ENCODE data around the gene KCNIP1. TPM values are rescaled to one million over a fixed set of nuclear protein-coding genes. Genes with fewer than 3 reads are reported as not detected.

The KCNIP1 gene
- total RNA-seq, 2 experiments from 2014 or later = not detected

DNA sequence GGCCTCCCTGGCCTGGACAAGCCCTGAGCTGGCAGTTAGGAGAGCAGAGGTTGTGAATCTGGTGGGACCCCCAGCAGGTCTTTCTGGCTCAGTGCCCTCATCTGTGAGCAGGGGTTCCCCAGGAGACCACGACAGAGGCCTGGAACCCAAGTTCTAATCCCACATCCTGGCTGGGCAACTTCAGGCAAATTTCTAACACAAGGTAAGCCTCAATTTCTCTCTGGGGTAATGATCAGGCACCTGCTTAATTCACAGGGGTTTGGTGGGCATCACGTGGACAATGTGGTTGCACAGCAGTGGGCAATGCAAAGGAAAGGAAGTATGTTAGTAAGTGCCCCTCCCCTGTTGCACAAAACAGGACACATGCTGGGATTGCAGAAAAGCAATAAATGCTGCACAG lies 1.9 kb upstream of the KCNIP1 start:
- CTCF ChIA-PET = no interaction called here
- POLR2A ChIA-PET = no interaction called here

DNA sequence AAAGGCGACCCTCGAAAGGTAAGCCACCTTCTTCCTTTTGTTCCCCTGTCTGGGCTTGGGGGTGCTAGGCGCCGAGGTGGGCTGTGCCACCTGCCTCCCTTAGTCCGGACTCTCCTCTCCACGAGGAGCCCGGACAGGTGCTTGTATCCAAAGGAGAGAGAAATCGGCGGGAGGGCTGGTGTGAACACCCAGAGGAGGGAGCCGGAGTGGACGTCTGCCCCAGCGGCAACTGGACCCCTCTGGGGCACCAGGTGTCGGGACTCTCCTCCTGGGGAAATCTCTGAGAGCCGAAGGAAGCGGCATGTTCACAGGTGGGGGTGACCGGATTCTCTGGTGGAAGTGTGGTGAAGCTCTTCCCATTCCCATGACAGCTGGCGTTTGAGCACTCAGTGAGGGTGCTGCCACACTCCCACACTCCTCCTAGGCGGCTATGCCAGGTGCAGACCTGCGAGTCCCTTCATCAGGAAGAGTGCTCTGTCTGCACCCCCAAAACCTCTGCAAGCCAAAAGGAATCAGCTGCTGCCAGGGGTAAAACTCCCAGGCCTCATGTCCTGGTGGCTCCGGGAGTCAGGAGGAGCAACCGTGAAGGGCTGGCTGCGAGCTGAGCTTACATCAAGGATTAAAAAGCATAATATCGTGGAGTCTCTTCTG lies 921 bp downstream of the KCNIP1 start:
- POLR2A ChIA-PET = no interaction called here
- CTCF ChIA-PET = no interaction called here

DNA sequence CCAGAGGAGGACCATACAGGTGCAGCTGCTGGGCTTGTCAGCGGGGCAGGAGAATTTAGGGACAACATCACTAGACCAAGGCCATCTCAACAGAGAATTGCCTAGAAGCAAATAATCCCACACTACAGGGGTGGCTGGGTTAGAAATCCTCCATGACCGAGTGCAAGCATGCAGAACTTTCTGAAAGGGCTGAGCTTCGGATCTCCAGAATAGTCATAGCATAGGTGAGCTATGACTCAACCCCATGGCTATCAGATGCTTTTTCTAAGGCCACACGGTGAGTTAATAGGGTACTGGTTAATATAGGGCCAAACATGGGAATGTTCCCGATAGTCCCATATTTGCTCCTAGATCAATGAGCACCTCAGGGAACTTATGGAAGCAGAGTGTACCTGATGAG lies 4.2 kb downstream of the KCNIP1 start:
- ChIA-PET CTCF (no interaction called here), POLR2A (no interaction called here)

DNA sequence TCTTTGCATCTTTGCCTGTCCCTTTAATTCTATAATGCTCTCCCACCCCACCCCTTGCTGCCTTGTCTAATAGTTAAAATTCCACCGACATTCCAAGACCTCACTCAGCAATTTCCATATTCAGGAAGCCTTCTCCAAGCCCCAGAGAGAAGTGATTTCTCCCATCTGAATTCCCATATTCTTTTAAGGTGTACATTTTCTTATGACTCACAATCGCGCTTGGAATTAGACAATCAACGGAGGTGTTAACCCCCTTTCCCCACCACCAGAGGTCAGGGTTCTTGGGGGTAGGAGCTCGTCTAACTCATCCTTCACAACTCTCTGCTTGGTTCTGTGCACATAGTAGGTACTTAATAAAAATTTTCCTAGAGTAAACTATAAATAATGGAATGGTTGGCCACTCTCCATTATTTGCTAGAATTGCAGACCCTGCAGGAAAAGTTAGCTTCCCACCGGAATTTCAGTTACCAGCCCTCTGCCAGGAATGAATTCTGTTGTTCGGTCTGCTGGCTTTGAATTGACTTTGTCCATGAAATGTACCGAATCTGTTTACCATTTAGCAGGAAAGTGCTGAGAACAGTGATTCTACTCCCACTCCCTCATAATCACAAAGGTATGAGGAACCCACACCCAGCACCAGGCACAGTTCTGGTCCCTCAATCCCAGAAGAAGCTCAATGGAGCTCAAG lies 5.0 kb downstream of the KCNIP1 start:
- POLR2A ChIA-PET = no interaction called here
- CTCF ChIA-PET = no interaction called here

DNA sequence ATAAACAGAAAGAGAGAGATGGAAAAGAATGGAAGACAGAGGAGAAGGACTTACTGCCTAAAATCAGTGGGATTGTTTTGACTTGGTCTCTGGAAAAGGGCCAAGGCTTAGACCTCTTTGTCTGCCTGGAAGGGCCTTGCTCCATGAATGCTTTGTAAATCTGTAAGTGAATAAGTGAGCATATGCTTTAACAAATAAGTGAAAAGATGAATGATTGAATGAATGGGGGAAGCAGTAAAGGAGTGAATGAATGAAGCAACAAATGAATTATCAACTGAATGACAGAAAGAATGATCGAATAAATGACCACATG lies 5.5 kb downstream of the KCNIP1 start:
- POLR2A ChIA-PET = no interaction called here
- CTCF ChIA-PET = no interaction called here

GRCh38 chr5:170510126-170510525 lies 6.3 kb downstream of the KCNIP1 start:
- CTCF ChIA-PET = no interaction called here
- POLR2A ChIA-PET = no interaction called here

DNA sequence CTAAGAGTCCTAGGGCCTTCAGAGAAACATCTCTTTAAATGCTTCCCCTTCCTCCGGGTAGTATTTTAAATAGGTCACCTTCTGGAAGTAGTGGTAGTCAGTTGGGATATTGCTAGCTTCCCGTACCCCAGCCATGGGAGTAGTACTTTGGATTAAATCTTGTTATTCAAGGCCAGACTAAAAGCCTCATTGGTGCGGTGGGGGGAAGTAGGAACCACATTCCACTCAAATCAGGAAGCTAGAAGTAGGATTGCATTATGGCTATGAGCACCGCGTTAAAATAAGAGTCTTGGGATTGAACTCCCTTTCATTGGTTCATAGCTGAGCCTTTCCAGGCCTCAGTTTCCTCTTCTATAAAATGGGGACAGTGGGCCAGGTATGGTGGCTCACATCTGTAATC lies 6.7 kb downstream of the KCNIP1 start:
- ChIA-PET POLR2A (no interaction called here), CTCF (no interaction called here)

- ChIA-PET POLR2A (no interaction called here), CTCF (no interaction called here)
Observed at GRCh38 chr5:170511551-170512258, 7.9 kb downstream of the KCNIP1 start.

- CTCF ChIA-PET = no interaction called here
- POLR2A ChIA-PET = no interaction called here
Observed at GRCh38 chr5:170513856-170514525, 10.2 kb downstream of the KCNIP1 start.

- ChIA-PET CTCF (no interaction called here), POLR2A (no interaction called here)
Observed at GRCh38 chr5:170517411-170517810, 13.6 kb downstream of the KCNIP1 start.

- ChIA-PET POLR2A (no interaction called here), CTCF (no interaction called here)
Observed at GRCh38 chr5:170518277-170518676, 14.5 kb downstream of the KCNIP1 start.

DNA sequence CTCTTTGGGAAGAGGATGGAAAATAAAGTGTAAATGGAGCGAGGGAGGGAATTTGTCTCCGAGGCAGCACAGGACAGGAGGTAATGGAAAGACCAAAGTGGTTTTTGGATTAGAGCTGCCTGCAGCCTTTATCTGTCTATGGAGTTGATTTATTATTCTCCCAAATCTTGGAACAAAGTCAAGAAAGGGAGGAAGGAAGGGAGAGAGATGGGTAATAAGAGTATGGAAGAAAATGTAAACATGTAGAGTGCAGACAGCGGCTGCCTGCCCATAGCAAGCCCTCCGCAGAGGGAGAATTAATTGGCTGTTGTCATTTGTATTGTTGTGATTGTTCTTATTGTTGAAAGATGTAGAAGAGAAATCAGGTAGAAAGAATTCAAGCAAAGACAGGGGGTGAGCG lies 15.7 kb downstream of the KCNIP1 start:
- ChIA-PET POLR2A (no interaction called here), CTCF (no interaction called here)

DNA sequence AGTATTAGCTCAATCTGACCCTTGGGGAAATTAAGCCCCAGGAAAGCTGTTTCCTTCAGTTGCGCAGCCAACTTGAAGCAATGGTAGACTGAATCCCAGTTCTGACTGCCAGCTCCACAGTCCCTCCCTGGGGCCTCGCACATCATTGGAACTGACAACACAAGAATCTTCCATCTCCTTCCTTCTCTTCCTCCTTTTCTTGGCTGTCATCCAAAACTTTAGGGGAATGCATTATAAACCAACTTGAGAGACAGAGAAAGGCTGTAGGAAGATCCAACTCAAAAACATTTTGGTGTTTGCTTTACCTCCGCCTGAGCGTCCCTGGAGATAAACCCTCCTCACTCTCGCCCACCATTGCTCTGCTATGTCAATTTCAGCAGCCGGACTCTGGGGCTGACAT lies 16.6 kb downstream of the KCNIP1 start:
- ChIA-PET CTCF (no interaction called here), POLR2A (no interaction called here)

DNA sequence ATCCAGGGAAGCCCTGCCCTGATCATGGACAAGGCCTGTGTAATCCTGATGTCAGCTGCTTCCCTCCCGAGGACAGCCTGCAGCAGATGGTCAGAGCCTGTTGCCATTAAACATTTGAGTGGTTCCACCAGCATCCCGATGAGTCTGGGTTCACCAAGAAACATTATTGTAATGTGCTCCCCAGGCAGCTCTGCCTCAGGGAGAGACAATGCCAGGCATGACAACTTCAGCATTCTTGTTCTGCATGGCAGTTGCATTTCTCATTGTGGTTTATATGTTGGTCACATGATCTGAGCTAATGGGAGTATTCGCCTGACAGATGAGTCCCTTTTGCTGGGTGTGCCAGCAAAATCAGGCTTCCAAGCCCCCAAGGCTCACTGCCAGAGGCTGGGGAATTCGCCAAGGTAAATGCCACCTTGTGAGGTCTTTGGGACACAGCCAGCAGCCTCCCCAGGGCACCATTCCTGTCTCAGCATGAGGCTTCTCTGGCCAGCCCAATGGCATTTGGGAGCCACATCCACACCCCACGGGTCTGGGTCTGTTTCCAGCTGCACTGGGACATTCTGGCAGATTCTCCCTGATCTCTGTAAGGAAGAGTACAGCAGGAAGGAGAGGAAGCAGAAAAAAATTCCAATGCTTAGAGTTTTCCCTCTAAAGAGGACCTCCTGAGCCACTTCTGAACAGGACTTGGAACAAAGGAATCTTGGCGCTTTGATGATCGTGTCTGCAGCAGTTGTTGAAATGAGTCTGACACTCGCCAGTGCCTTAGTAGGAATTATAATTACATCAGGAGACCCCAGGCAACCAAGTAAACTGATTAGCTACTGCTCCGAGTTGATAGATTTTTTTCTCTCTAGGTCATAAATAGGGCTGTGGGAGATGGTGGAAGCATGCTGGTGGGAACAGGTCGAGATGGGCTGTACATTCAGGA lies 18.7 kb downstream of the KCNIP1 start:
- CTCF ChIA-PET = interaction anchor here (1.4 kb wide), 1 partner anchor 88 kb away, joined by 4 read pairs; no protein-coding TSS in a partner anchor
- POLR2A ChIA-PET = no interaction called here

- CTCF ChIA-PET = no interaction called here
- POLR2A ChIA-PET = no interaction called here
Observed at GRCh38 chr5:170523142-170523551, 19.3 kb downstream of the KCNIP1 start.

DNA sequence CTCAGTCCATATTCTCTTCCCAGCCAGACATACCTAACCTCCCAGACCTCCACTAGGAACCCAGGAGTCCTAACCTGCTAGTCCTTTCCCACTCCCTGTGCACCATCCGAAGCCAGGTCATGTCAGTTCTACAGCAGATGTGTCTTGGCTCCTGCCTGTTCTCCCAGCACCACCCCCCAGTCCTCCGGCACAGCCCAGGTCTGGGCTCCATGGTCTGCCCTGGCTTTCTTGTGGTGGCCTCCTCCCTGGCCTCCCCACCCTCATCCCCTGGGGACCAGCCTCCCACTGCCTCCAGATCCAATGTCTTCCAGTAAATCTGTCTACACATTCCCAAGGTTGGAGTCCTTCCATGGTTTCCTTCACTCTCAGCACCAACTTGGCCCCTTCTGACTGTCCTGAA lies 20.0 kb downstream of the KCNIP1 start:
- POLR2A ChIA-PET = no interaction called here

DNA sequence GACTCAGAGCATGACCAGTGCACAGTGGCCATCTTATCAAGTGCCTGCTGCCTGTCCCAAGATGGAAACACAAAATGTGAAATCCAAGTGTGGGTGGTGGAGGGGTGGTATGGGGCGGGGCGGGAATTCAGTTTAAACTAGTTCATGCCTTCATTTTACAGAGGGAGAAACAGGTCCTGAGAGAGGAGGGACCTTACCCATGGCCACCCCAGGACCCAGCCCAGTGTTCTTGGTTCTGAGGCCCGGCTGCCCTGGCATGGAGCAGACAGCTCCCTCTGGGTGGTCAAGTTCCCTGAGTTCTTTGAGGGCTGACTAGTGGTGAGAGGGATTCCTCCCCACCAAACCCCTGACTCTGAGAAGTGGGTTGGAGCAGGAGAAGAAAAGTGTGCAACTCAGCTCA lies 20.8 kb downstream of the KCNIP1 start:
- ChIA-PET CTCF (no interaction called here), POLR2A (no interaction called here)

More for the DNA sequence above, 20.0 kb downstream of the KCNIP1 start:
- CTCF ChIA-PET = no interaction called here

DNA sequence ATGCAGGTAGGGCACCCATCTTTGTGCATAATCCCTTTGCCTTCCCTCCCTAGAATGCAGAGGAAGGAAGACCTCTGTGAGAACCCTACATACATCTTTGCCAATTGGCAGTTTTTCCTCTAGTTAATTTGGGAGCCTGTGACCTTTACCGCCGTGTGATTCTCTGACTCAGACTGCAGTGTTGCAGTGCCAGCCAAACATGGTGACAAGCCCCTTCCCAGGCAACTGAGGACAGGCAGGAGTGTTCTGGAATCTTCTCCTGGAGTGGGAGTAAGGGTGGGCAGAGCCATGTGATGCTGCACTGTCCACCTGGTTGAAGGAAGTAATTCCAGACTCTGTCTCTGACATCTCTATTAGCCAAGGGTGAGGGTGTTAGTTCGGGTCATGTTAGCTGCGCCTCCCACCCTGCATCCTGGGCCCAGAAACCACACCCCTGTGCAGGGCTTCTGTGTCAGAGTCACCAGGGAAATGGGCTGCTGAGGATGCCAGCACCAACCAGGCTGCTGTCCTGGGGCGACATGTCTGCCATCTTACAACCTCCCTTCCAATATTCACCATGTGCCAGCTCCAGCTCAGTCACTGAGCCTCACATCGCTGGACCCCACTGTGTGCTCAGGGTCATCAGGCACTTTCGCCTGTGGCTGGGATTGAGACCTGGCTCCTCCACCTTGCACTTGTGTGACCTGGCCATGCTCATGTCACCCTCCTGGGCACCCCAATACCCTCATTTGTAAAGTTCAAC lies 21.8 kb downstream of the KCNIP1 start:
- POLR2A ChIA-PET = no interaction called here
- CTCF ChIA-PET = no interaction called here

DNA sequence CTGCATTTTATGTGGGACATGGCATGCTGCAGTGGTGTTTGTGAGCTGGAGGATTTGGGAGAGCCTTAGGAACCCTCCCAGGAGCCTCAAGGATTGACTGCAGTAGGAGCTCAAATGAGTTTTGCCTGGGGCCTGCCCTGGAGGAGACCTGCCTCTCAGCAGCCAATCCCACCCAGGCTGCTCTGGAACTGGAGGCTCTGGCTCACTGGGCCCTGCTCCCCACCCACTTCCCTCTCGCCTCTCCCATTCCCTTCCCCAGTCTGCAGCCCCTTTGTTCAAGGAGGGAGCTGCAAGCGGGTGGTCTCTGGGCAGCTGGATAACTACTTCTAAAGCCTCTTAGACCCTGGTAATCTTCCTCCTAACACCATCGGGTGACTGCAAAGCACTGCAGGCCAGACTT lies 24.2 kb downstream of the KCNIP1 start:
- CTCF ChIA-PET = no interaction called here
- POLR2A ChIA-PET = no interaction called here

DNA sequence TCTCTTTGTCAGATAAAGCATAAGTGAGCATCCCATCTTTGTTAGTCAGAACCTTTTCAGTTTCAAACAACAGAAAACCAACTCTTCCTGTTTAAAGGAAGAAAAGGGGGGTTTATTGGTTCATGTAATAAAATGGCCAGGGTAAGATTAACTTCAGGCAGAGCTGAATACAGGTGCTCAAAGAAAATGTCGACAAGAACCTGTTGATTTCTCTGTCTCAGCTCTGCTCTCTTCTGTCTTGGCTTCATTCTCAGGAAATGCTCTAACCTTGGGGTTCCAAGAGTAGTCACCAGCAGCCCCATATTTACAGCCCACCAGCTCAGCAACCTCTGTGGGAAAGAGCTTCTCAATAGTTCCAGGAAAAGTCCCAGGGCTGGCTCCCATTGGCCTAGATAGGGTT lies 25.2 kb downstream of the KCNIP1 start:
- CTCF ChIA-PET = no interaction called here
- POLR2A ChIA-PET = no interaction called here
